Lower lobe of right lung (tissue), 2 donors: ENCODE results near the gene NYAP2. TPM values are rescaled to one million over a fixed set of nuclear protein-coding genes. Genes with fewer than 3 reads are reported as not detected.

ENCODE experiments used
- ATAC-seq, 2 donors: fragments of 200-7000 bp; cut with Tn5 transposase; one replicate each; pipeline ENCODE4 v1.9.1; 2020 to 2022; ENCODE audit warnings: mild to moderate bottlenecking in 2 of 2, moderate library complexity in 2 of 2
- DNase-seq: peaks from one replicate; pipeline ENCODE4 v3.0.0-alpha.2; 2020
- H3K27ac ChIP-seq: fragments of 200-600 bp; one replicate; pipeline ENCODE4 v1.8.0; 2022
- H3K27me3 ChIP-seq: fragments of 200-600 bp; one replicate; pipeline ENCODE4 v1.8.0; 2022; ENCODE audit warnings: low read depth
- H3K36me3 ChIP-seq: fragments of 200-600 bp; one replicate; pipeline ENCODE4 v1.8.0; 2022; ENCODE audit warnings: mild to moderate bottlenecking
- H3K4me1 ChIP-seq: fragments of 200-600 bp; one replicate; pipeline ENCODE4 v1.8.0; 2022
- H3K4me3 ChIP-seq: fragments of 200-600 bp; one replicate; pipeline ENCODE4 v1.8.0; 2022; ENCODE audit warnings: mild to moderate bottlenecking
- H3K9me3 ChIP-seq: fragments of 200-600 bp; one replicate; pipeline ENCODE4 v1.8.0; 2022
- intact Hi-C: fragments of 100-400 bp; cut with DNase I; formaldehyde crosslinking; loops from one replicate; pipeline ENCODE4 v1.11.0; 2022
- total RNA-seq: library from RNA; stranded (reverse); fragmentation: NEBNext Ultra II Directional; extraction: Animal tissue kit (Norgen Biotek cat#: 25700); gene quantifications from one replicate; pipeline ENCODE4 v1.2.1, GENCODE V29; 2021
- TF ChIP-seq, protein P1 (sequence below): fragments of 200-600 bp; IDR thresholded peaks from one replicate; pipeline ENCODE4 v1.8.0; 2022; ENCODE audit warnings: antibody characterized with exemption, mild to moderate bottlenecking
- donor health status: DM: no; HTN: yes; CAD: no; lungs with severe emphysema.

The NYAP2 gene
- total RNA-seq, 1 donor from 2014 or later, result 1.1 TPM

GRCh38 chr2:225597911-225598310 is 198.4 kb downstream of the NYAP2 start:
- H3K27me3 ChIP-seq, result no peaks in the 10 kb centered on the region
- no peaks in the 10 kb centered on the region for H3K9me3 ChIP-seq
- H3K4me3 ChIP-seq, result no peak overlapping the region
- H3K36me3 ChIP-seq, result no peaks in the 10 kb centered on the region
- DNase-seq, result no peak
- H3K4me1 ChIP-seq, result no peaks in the 10 kb centered on the region
- no peak overlapping the region for H3K27ac ChIP-seq
- TF ChIP-seq, protein P1, sequence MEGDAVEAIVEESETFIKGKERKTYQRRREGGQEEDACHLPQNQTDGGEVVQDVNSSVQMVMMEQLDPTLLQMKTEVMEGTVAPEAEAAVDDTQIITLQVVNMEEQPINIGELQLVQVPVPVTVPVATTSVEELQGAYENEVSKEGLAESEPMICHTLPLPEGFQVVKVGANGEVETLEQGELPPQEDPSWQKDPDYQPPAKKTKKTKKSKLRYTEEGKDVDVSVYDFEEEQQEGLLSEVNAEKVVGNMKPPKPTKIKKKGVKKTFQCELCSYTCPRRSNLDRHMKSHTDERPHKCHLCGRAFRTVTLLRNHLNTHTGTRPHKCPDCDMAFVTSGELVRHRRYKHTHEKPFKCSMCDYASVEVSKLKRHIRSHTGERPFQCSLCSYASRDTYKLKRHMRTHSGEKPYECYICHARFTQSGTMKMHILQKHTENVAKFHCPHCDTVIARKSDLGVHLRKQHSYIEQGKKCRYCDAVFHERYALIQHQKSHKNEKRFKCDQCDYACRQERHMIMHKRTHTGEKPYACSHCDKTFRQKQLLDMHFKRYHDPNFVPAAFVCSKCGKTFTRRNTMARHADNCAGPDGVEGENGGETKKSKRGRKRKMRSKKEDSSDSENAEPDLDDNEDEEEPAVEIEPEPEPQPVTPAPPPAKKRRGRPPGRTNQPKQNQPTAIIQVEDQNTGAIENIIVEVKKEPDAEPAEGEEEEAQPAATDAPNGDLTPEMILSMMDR, result no peak
- ATAC-seq, result no peak
- intact Hi-C loops, result no loop called here

GRCh38 chr2:225598426-225598825 is 198.9 kb downstream of the NYAP2 start:
- Histone ChIP-seq H3K27ac (no peak overlapping the region), H3K4me3 (no peak overlapping the region), H3K9me3 (no peaks in the 10 kb centered on the region), H3K27me3 (no peaks in the 10 kb centered on the region), H3K4me1 (no peaks in the 10 kb centered on the region), H3K36me3 (no peaks in the 10 kb centered on the region)
- TF ChIP-seq, protein P1, result no peak
- ATAC-seq (no peak), DNase-seq (no peak)
- intact Hi-C loops, result no loop called here

- TF ChIP-seq, protein P1, result no peak
- Histone ChIP-seq H3K27me3 (no peaks in the 10 kb centered on the region), H3K27ac (no peak overlapping the region), H3K4me3 (no peak overlapping the region), H3K4me1 (no peaks in the 10 kb centered on the region), H3K9me3 (no peaks in the 10 kb centered on the region), H3K36me3 (no peaks in the 10 kb centered on the region)
- intact Hi-C loops, result no loop called here
- ATAC-seq (no peak), DNase-seq (no peak)
These were observed 199.4 kb downstream of the NYAP2 start for GRCh38 chr2:225598897-225599296.

GRCh38 chr2:225599856-225600255 is 200.3 kb downstream of the NYAP2 start:
- DNase-seq, result no peak
- Histone ChIP-seq H3K27me3 (no peaks in the 10 kb centered on the region), H3K4me3 (no peak overlapping the region), H3K36me3 (no peaks in the 10 kb centered on the region), H3K9me3 (no peaks in the 10 kb centered on the region), H3K27ac (no peak overlapping the region), H3K4me1 (no peaks in the 10 kb centered on the region)
- no peak for ATAC-seq
- intact Hi-C loops, result no loop called here
- TF ChIP-seq, protein P1, result no peak

DNA sequence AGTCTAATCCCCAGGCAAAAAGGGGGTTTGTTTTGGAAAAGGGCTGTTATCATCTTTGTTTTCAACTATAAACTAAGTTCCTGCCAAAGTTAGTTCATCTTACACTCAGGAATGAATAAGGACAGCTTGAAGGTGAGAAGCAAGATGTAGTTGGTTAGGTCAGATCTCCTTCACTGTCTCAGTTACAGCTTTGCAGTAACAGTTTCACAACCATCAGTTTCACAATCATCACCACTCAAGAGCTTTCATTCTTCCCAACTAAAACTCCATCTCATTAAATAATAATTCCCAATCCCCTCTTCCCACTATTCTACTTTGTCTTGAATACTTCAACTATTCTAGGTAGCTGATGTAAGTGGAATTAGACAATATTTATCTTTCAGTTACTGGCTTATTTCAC is 200.9 kb downstream of the NYAP2 start:
- H3K36me3 ChIP-seq, result no peaks in the 10 kb centered on the region
- no peaks in the 10 kb centered on the region for H3K27me3 ChIP-seq
- ATAC-seq (no peak), DNase-seq (no peak)
- no peaks in the 10 kb centered on the region for H3K9me3 ChIP-seq
- H3K4me1 ChIP-seq, result no peaks in the 10 kb centered on the region
- intact Hi-C loops, result no loop called here
- TF ChIP-seq, protein P1, result no peak
- no peak overlapping the region for H3K4me3 ChIP-seq
- no peak overlapping the region for H3K27ac ChIP-seq

DNA sequence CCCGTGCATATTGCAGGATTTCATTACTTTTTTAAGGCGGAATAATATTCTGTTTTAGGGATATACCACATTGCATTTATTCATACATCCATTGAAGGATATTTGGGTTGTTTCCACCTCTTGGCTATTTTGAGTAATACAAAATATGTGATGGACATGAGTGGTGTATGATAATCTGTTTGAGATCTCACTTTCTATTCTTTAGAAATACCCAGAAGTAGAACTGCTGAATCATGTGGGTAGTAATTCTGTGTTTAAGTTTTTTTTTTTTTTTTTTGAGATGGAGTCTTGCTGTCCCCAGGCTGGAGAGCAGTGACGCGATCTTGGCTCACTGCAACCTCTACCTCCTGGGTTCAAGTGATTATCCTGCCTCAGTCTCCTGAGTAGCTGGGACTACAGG is 201.4 kb downstream of the NYAP2 start:
- Histone ChIP-seq H3K9me3 (no peaks in the 10 kb centered on the region), H3K36me3 (no peaks in the 10 kb centered on the region), H3K27me3 (no peaks in the 10 kb centered on the region), H3K27ac (no peak overlapping the region), H3K4me1 (no peaks in the 10 kb centered on the region), H3K4me3 (no peak overlapping the region)
- intact Hi-C loops, result no loop called here
- DNase-seq, result no peak
- no peak for ATAC-seq
- TF ChIP-seq, protein P1, result no peak
